Measurements from ENCODE around the gene ALOXE3.

GRCh38 chr17:8089728-8090127 is 28.6 kb downstream of the ALOXE3 start:
- TF ChIP-seq POLR2A (IDR thresholded peaks at IDR 0.05) (no peak), CTCF (IDR thresholded peaks at IDR 0.05) (no peak), EP300 (IDR thresholded peaks at IDR 0.05) (no peak)

Measured in stomach (tissue), 4 donors.